H1 (cell line): ENCODE data around the gene UFC1. TPM values are rescaled to one million over a fixed set of nuclear protein-coding genes. Genes with fewer than 3 reads are reported as not detected.

Experiments used
- CBX8 ChIP-seq: fragments of 300-800, 300-1000 bp; sonication (generic); IDR thresholded peaks from 2 replicates; pipeline ENCODE4 v1.7.1; 2016; ENCODE audit warnings: low read depth, low read length, borderline replicate concordance
- EP300 ChIP-seq, 2 experiments: IDR thresholded peaks; 1 replicate in 1 of 2; 2 replicates in 1 of 2; pipeline ENCODE4 v1.6.1; 2011 to 2012; ENCODE audit warnings: low read depth in 2 of 2, low read length in 2 of 2, mild to moderate bottlenecking in 2 of 2, borderline replicate concordance in 1 of 2, inconsistent platforms in 1 of 2, moderate library complexity in 1 of 2
- FOSL1 ChIP-seq: IDR thresholded peaks from 2 replicates; pipeline ENCODE4 v1.6.1; 2011; ENCODE audit warnings: mild to moderate bottlenecking, low read depth, low read length, moderate library complexity; ENCODE audit not compliant: insufficient read depth
- NANOG ChIP-seq: IDR thresholded peaks from 2 replicates; pipeline ENCODE4 v1.6.1; 2011; ENCODE audit warnings: low read length, low read depth, mild to moderate bottlenecking, inconsistent platforms; ENCODE audit not compliant: insufficient read depth, poor library complexity, severe bottlenecking
- PHF8 ChIP-seq: fragments of 200-600 bp; sonication (generic); conservative IDR thresholded peaks from 2 replicates; pipeline ENCODE4 v1.7.1; 2012; ENCODE audit warnings: low read depth, mild to moderate bottlenecking, inconsistent platforms, low read length, moderate library complexity
- RBBP5 ChIP-seq: IDR thresholded peaks from 2 replicates; pipeline ENCODE4 v1.7.1; 2012; ENCODE audit warnings: low read depth, mild to moderate bottlenecking, inconsistent platforms, low read length, moderate library complexity, borderline replicate concordance
- RFX5 ChIP-seq: IDR thresholded peaks from 2 replicates; pipeline ENCODE4 v1.6.1; 2011; ENCODE audit warnings: low read depth, low read length, improper control_type of control experiment, borderline replicate concordance
- RNF2 ChIP-seq: fragments of 200-900, 300-1000 bp; sonication (generic); IDR thresholded peaks from 2 replicates; pipeline ENCODE4 v1.7.1; 2016; ENCODE audit warnings: borderline replicate concordance, low read depth, mild to moderate bottlenecking, antibody characterized with exemption, low read length; ENCODE audit not compliant: poor library complexity, severe bottlenecking; ENCODE audit errors: missing control alignments
- SUZ12 ChIP-seq: fragments of 200-600 bp; sonication (generic); IDR thresholded peaks from 2 replicates; pipeline ENCODE4 v1.6.1; 2012; ENCODE audit warnings: mild to moderate bottlenecking, inconsistent platforms, low read length, moderate library complexity, mixed read lengths
- TAF1 ChIP-seq: IDR thresholded peaks from 2 replicates; pipeline ENCODE4 v1.6.1; 2011; ENCODE audit warnings: mild to moderate bottlenecking, low read depth, low read length
- polyA plus RNA-seq, 7 experiments: library from polyadenylated mRNA; depleted of rRNA in 3 of 7; stranded (reverse) in 5 of 7; unstranded in 2 of 7; fragments of >200 nt in 5 of 7; fragments of 200-250 nt in 2 of 7; gene quantifications; 1 replicate in 5 of 7; 2 replicates in 1 of 7; 4 replicates in 1 of 7; pipeline versions ENCODE4 v1.2.1 to v1.2.3, GENCODE V29; 2011 to 2013; ENCODE audit warnings: missing spikeins in 2 of 7, mixed read lengths in 2 of 7
- total RNA-seq: library from RNA; stranded (reverse); fragmentation: NEBNext Ultra II Directional; extraction: Animal tissue kit (Norgen Biotek cat#: 25700); gene quantifications from 2 replicates; pipeline ENCODE4 v1.2.1, GENCODE V29; 2021
- TF ChIP-seq, protein P1 (sequence below): fragments of 300-600 bp; sonication (generic); IDR thresholded peaks from 2 replicates; pipeline ENCODE4 v1.7.1; 2012; ENCODE audit warnings: low read length, moderate library complexity, mild to moderate bottlenecking, inconsistent platforms; ENCODE audit not compliant: insufficient replicate concordance

The UFC1 gene
- total and polyA plus RNA-seq, 2 of the 8 experiments (the other 6 are each of a cell fraction or from before 2014, with no cell fraction given): 67.8 to 102 TPM

DNA sequence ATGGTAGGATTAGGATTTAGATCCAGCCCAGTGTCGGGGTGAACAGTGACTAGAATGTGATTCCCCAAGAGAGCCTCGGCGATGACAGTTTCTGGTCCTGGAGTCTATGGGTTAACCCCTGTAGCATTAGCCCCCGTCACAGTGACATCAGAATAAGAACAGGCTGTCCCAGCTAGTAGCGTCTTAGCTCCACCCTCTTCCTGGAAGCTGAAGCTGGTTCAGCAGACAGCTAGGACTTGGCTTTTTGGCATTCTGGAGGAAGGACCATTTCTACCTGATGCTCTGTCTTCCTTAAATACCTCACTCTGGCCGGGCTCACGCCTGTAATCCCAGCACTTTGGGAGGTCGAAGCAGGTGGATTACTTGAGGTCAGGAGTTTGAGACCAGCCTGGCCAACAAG is 53.4 kb downstream of the UFC1 start (continued):
- TF ChIP-seq, protein P1, sequence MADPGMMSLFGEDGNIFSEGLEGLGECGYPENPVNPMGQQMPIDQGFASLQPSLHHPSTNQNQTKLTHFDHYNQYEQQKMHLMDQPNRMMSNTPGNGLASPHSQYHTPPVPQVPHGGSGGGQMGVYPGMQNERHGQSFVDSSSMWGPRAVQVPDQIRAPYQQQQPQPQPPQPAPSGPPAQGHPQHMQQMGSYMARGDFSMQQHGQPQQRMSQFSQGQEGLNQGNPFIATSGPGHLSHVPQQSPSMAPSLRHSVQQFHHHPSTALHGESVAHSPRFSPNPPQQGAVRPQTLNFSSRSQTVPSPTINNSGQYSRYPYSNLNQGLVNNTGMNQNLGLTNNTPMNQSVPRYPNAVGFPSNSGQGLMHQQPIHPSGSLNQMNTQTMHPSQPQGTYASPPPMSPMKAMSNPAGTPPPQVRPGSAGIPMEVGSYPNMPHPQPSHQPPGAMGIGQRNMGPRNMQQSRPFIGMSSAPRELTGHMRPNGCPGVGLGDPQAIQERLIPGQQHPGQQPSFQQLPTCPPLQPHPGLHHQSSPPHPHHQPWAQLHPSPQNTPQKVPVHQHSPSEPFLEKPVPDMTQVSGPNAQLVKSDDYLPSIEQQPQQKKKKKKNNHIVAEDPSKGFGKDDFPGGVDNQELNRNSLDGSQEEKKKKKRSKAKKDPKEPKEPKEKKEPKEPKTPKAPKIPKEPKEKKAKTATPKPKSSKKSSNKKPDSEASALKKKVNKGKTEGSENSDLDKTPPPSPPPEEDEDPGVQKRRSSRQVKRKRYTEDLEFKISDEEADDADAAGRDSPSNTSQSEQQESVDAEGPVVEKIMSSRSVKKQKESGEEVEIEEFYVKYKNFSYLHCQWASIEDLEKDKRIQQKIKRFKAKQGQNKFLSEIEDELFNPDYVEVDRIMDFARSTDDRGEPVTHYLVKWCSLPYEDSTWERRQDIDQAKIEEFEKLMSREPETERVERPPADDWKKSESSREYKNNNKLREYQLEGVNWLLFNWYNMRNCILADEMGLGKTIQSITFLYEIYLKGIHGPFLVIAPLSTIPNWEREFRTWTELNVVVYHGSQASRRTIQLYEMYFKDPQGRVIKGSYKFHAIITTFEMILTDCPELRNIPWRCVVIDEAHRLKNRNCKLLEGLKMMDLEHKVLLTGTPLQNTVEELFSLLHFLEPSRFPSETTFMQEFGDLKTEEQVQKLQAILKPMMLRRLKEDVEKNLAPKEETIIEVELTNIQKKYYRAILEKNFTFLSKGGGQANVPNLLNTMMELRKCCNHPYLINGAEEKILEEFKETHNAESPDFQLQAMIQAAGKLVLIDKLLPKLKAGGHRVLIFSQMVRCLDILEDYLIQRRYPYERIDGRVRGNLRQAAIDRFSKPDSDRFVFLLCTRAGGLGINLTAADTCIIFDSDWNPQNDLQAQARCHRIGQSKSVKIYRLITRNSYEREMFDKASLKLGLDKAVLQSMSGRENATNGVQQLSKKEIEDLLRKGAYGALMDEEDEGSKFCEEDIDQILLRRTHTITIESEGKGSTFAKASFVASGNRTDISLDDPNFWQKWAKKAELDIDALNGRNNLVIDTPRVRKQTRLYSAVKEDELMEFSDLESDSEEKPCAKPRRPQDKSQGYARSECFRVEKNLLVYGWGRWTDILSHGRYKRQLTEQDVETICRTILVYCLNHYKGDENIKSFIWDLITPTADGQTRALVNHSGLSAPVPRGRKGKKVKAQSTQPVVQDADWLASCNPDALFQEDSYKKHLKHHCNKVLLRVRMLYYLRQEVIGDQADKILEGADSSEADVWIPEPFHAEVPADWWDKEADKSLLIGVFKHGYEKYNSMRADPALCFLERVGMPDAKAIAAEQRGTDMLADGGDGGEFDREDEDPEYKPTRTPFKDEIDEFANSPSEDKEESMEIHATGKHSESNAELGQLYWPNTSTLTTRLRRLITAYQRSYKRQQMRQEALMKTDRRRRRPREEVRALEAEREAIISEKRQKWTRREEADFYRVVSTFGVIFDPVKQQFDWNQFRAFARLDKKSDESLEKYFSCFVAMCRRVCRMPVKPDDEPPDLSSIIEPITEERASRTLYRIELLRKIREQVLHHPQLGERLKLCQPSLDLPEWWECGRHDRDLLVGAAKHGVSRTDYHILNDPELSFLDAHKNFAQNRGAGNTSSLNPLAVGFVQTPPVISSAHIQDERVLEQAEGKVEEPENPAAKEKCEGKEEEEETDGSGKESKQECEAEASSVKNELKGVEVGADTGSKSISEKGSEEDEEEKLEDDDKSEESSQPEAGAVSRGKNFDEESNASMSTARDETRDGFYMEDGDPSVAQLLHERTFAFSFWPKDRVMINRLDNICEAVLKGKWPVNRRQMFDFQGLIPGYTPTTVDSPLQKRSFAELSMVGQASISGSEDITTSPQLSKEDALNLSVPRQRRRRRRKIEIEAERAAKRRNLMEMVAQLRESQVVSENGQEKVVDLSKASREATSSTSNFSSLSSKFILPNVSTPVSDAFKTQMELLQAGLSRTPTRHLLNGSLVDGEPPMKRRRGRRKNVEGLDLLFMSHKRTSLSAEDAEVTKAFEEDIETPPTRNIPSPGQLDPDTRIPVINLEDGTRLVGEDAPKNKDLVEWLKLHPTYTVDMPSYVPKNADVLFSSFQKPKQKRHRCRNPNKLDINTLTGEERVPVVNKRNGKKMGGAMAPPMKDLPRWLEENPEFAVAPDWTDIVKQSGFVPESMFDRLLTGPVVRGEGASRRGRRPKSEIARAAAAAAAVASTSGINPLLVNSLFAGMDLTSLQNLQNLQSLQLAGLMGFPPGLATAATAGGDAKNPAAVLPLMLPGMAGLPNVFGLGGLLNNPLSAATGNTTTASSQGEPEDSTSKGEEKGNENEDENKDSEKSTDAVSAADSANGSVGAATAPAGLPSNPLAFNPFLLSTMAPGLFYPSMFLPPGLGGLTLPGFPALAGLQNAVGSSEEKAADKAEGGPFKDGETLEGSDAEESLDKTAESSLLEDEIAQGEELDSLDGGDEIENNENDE: no peak
- no peak for TF ChIP-seq CBX8
- no peak for TF ChIP-seq EP300 (IDR thresholded peaks at IDR 0.05; ENCODE audit: borderline replicate concordance in 1 of 2, low read depth in 2 of 2, low read length in 2 of 2)
- no peak for TF ChIP-seq NANOG
- TF ChIP-seq RFX5: no peak
- no peak for TF ChIP-seq SUZ12
- no peak for TF ChIP-seq TAF1
- TF ChIP-seq RBBP5: no peak
- no peak for TF ChIP-seq RNF2
- TF ChIP-seq FOSL1: no peak
- no peak for TF ChIP-seq PHF8
